Calu3 (cell line): ENCODE results near the gene L1CAM. TPM values are rescaled to one million over a fixed set of nuclear protein-coding genes. Genes with fewer than 3 reads are reported as not detected.

Experiments
- BruUV-seq: library from RNA; stranded (reverse); fragments of 400-500 nt; replicated peaks from 2 replicates; lab custom pipeline; 2021; lab: Mats Ljungman, UMichigan
- CTCF ChIA-PET: fragments of 300-600 bp; sonication (Branson Sonifier 250); formaldehyde crosslinking; loops from one replicate; lab custom pipeline; 2022; ENCODE audit warnings: antibody characterized with exemption; lab: Charles Lee
- DNase-seq: peaks from one replicate; pipeline ENCODE4 v3.0.0; 2022
- H3K27ac Mint-ChIP-seq: one replicate; pipeline ENCODE4 v1.8.0; 2022; ENCODE audit warnings: mixed read lengths; ENCODE audit not compliant: unreplicated experiment
- H3K27me3 Mint-ChIP-seq: one replicate; pipeline ENCODE4 v1.8.0; 2022; ENCODE audit warnings: mixed read lengths; ENCODE audit not compliant: unreplicated experiment
- H3K36me3 Mint-ChIP-seq: one replicate; pipeline ENCODE4 v1.8.0; 2022; ENCODE audit warnings: mild to moderate bottlenecking, moderate library complexity, mixed read lengths; ENCODE audit not compliant: insufficient read depth, unreplicated experiment
- H3K4me1 Mint-ChIP-seq: one replicate; pipeline ENCODE4 v1.8.0; 2022; ENCODE audit warnings: mild to moderate bottlenecking, low read depth, mixed read lengths; ENCODE audit not compliant: unreplicated experiment
- H3K4me3 Mint-ChIP-seq: one replicate; pipeline ENCODE4 v1.8.0; 2022; ENCODE audit warnings: mild to moderate bottlenecking, low read depth, moderate library complexity, mixed read lengths; ENCODE audit not compliant: unreplicated experiment
- H3K9me3 Mint-ChIP-seq: one replicate; pipeline ENCODE4 v1.8.0; 2022; ENCODE audit warnings: low read depth, mixed read lengths; ENCODE audit not compliant: unreplicated experiment
- CTCF ChIP-seq: fragments of 200-600 bp; IDR thresholded peaks from one replicate; pipeline ENCODE4 v1.8.0; 2022; ENCODE audit warnings: antibody characterized with exemption; ENCODE audit not compliant: unreplicated experiment
- intact Hi-C: fragments of 100-400 bp; cut with micrococcal nuclease; formaldehyde crosslinking; loops from one replicate; pipeline ENCODE4 v1.10.0; 2022; ENCODE audit not compliant: unreplicated experiment
- total RNA-seq: library from RNA; stranded (reverse); gene quantifications from 2 replicates; pipeline ENCODE4 v1.2.3, GENCODE V29; 2022

Gene L1CAM
- total RNA-seq, 1 experiment from 2014 or later, result 14.2 TPM

DNA sequence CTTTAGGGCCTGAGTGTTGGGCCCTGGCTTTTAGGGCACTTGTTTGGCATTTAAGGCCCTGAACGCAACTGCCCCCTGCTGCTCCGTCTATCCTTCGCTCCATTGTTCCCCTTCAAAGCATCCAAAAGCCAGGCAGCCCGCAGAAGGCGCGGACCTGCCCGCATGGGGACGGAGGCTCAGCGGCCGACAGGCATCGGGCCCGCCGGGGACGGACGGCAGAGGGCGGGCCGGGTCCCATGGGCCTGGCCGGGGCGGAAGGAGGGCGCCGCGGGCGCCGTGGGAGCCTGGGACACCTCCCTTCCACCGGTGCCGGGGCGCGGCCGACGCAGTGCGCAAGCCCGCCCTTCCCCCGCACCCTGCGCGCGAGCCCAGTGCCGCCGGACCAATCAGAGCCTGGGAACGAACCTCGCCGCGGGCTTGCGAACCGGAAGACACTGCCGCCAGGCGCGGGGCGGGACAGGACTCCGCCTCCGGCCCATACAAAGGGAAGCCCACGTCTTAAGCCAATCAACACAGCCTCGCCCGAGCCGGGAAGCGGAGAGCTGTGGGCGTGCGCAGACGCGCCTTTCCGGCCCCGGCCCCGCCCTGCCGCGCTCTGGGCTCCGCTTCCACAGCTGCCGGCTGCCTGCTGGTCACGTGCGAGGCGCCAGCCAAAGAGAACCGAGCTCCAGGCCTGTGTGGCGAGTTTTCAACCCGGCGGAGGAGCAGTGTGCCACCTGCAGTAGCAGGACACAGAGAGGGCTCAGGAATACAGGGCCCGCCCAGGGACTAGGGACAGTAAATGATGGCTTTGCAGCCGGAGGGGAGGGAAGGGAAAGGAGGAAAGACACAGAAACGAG lies 42.2 kb upstream of the L1CAM start:
- DNase-seq, result peak; percentile 96
- TF ChIP-seq CTCF, result no peak
- BruUV-seq, result no TSS peak
- Mint-ChIP-seq H3K36me3 (peaks cover 44% of the 10 kb centered on the region), H3K4me3 (peak overlapping the region; percentile 70), H3K4me1 (peaks cover 8% of the 10 kb centered on the region), H3K27ac (peak overlapping the region; percentile 11), H3K9me3 (no peaks in the 10 kb centered on the region), H3K27me3 (peaks cover 1% of the 10 kb centered on the region)
- intact Hi-C loops, result no loop called here
- CTCF ChIA-PET, result interaction anchor here (0.7 to 1.1 kb wide), 3 partner anchors 17 to 261 kb away, joined by 4 to 6 read pairs (median 6); no protein-coding TSS in a partner anchor

DNA sequence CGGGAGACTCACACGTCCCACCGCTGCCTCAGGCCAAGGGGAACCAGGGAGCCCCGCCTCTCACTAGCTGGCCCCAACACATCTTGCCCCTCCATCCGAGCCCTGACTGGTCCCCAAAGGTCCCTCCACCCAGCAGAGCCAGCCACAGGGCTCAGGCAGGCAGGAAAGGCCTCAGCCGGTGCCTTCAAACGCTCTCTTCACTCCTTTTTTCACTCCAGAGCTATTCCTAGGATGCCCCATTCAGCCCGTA lies 41.6 kb upstream of the L1CAM start:
- Mint-ChIP-seq H3K9me3 (no peaks in the 10 kb centered on the region), H3K4me3 (peak overlapping the region; percentile 70), H3K4me1 (peaks cover 8% of the 10 kb centered on the region), H3K27ac (peak overlapping the region; percentile 11), H3K36me3 (peaks cover 43% of the 10 kb centered on the region), H3K27me3 (peaks cover 7% of the 10 kb centered on the region)
- TSS peak; percentile 57 for BruUV-seq
- intact Hi-C loops, result no loop called here
- no peak for TF ChIP-seq CTCF
- CTCF ChIA-PET, result interaction anchor here (1.1 kb wide), 1 partner anchor 17 kb away, joined by 4 read pairs; no protein-coding TSS in a partner anchor
- no peak for DNase-seq

- TF ChIP-seq CTCF, result no peak
- intact Hi-C loops, result no loop called here
- no peak for DNase-seq
- no TSS peak for BruUV-seq
- Mint-ChIP-seq H3K27ac (peak overlapping the region; percentile 11), H3K4me3 (peak overlapping the region; percentile 70), H3K27me3 (peaks cover 12% of the 10 kb centered on the region), H3K36me3 (peaks cover 38% of the 10 kb centered on the region), H3K9me3 (no peaks in the 10 kb centered on the region), H3K4me1 (peaks cover 8% of the 10 kb centered on the region)
- CTCF ChIA-PET, result interaction anchor here (1.1 kb wide), 2 partner anchors 16 to 20 kb away, joined by 4 read pairs; no protein-coding TSS in a partner anchor
These were observed 41.1 kb upstream of the L1CAM start for GRCh38 chrX:153926858-153927671.

DNA sequence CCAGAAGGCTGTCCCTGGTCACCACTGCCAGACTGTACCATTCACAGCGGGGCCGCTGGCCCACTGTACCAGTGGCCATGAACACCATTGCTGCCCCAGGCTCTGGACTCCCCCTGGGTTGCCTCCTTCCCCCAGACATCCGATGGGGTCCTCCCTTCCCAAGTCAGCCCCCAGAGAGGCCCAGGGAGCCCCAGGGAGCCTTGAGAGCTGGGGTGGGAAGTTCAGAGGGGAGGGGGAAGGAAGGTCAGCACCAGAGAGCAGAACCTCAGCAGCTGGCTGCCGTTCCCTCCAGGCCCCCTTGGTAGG lies 40.5 kb upstream of the L1CAM start:
- no peak for TF ChIP-seq CTCF
- peak overlapping the region; percentile 70 for H3K4me3 Mint-ChIP-seq
- peaks cover 14% of the 10 kb centered on the region for H3K27me3 Mint-ChIP-seq
- CTCF ChIA-PET, result interaction anchor here (1.1 kb wide), 1 partner anchor 21 kb away, joined by 4 read pairs; no protein-coding TSS in a partner anchor
- no peaks in the 10 kb centered on the region for H3K9me3 Mint-ChIP-seq
- DNase-seq, result no peak
- H3K4me1 Mint-ChIP-seq, result peaks cover 8% of the 10 kb centered on the region
- H3K36me3 Mint-ChIP-seq, result peaks cover 33% of the 10 kb centered on the region
- no TSS peak for BruUV-seq
- intact Hi-C loops, result no loop called here
- no peak overlapping the region for H3K27ac Mint-ChIP-seq
